Transverse colon (tissue), 3 donors: ENCODE results near the gene PITPNC1.

Source experiments
- POLR2A ChIP-seq: fragments of 450-650 bp; IDR thresholded peaks from one replicate; pipeline ENCODE4 v1.6.1; 2016; ENCODE audit warnings: antibody characterized with exemption, mild to moderate bottlenecking, moderate library complexity
- POLR2AphosphoS5 ChIP-seq, 3 donors: sonication (generic); formaldehyde crosslinking; IDR thresholded peaks; one replicate each; pipeline ENCODE4 v1.6.1; 2016; ENCODE audit warnings: antibody characterized with exemption in 3 of 3

DNA sequence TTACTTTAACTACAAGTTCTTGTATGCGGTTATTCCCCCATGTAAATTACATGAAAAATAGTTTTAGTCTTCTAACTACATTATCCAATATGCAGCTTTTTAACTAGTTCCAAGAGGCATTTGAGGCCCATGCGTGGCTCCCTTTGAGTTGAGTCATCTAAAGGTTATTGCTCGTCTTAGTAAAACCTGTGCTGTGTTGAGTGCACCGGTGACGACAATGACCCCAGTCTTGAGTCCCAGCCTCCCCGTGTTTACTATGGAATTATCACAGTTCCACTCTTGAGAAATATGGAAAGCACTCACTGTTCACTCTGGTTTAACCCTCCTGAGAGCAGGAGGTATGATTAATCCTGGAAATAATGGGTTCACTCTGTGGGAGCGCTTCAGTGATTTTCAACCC, 119.2 kb downstream of the PITPNC1 start:
- no peak for TF ChIP-seq POLR2A
- TF ChIP-seq POLR2AphosphoS5 (IDR thresholded peaks at IDR 0.05) = no peak
